Heart left ventricle (tissue), 16 donors: ENCODE results near the gene ODC1. TPM values are rescaled to one million over a fixed set of nuclear protein-coding genes. Genes with fewer than 3 reads are reported as not detected.
A peak's percentile ranks its signal among the peaks of the same experiment; 100 is the strongest.

Experiments used
- ATAC-seq, 4 donors: fragments of 200-7000 bp; cut with Tn5 transposase; one replicate each; pipeline ENCODE4 v1.9.1; 2020 to 2022; ENCODE audit warnings: moderate library complexity in 4 of 4, mild to moderate bottlenecking in 3 of 4, moderate number of reproducible peaks in 1 of 4
- DNase-seq, 5 donors: peaks; one replicate each; pipeline ENCODE4 v3.0.0-alpha.2; 2020
- H3K27ac ChIP-seq, 12 donors: fragments of 200-600 bp; sonication (generic) in 4 of 12; one replicate each; pipeline versions ENCODE4 v1.5.0 to v1.8.0; 2016 to 2022; ENCODE audit warnings: mild to moderate bottlenecking in 2 of 12
- H3K27me3 ChIP-seq, 9 donors: fragments of 200-600 bp; sonication (generic) in 2 of 9; one replicate each; pipeline versions ENCODE4 v1.5.1 to v1.8.0; 2016 to 2022; ENCODE audit warnings: mild to moderate bottlenecking in 3 of 9
- H3K36me3 ChIP-seq, 9 donors: fragments of 200-600 bp; sonication (generic) in 2 of 9; one replicate each; pipeline versions ENCODE4 v1.5.0 to v1.8.0; 2018 to 2022; ENCODE audit warnings: mild to moderate bottlenecking in 2 of 9
- H3K4me1 ChIP-seq, 12 donors: fragments of 200-600 bp; sonication (generic) in 4 of 12; one replicate each; pipeline versions ENCODE4 v1.5.0 to v1.8.0; 2016 to 2022; ENCODE audit warnings: mild to moderate bottlenecking in 3 of 12
- H3K4me3 ChIP-seq, 12 donors: fragments of 200-600 bp; sonication (generic) in 4 of 12; one replicate each; pipeline versions ENCODE4 v1.5.0 to v1.8.0; 2017 to 2022; ENCODE audit warnings: mild to moderate bottlenecking in 9 of 12, moderate library complexity in 4 of 12
- H3K9me3 ChIP-seq, 12 donors: fragments of 200-600 bp; sonication (generic) in 4 of 12; one replicate each; pipeline versions ENCODE4 v1.5.0 to v1.8.0; 2016 to 2022; ENCODE audit warnings: mild to moderate bottlenecking in 1 of 12
- CTCF ChIP-seq, 12 donors: fragments of 200-600 bp; sonication (generic) in 4 of 12; IDR thresholded peaks; one replicate each; pipeline versions ENCODE4 v1.5.0 to v1.8.0; 2018 to 2022; ENCODE audit warnings: antibody characterized with exemption in 12 of 12, mild to moderate bottlenecking in 5 of 12
- POLR2A ChIP-seq, 2 donors: fragments of 450-650 bp; IDR thresholded peaks; one replicate each; pipeline ENCODE4 v1.6.1; 2017; ENCODE audit warnings: antibody characterized with exemption in 2 of 2, mild to moderate bottlenecking in 2 of 2, moderate library complexity in 2 of 2
- WGBS, 4 donors: extraction: QIAGEN DNeasy Blood & Tissue Kit in 2 of 4; methylation state at CpG; one replicate each; pipeline versions ENCODE4 v1.1.5 to v1.1.7; 2013 to 2018; 5-methylcytosine and 5-hydroxymethylcytosine counted together
- intact Hi-C, 10 donors: fragments of 100-400 bp; cut with DNase I; formaldehyde crosslinking; loops; one replicate each; pipeline versions ENCODE4 v1.11.1 to v1.14.2; 2022
- long read RNA-seq, 3 donors: library from polyadenylated mRNA; unstranded; transcript quantifications; one replicate each; pipeline ENCODE4 v2.0.0, GENCODE V29; 2020 to 2021
- polyA plus RNA-seq, 2 donors: library from polyadenylated mRNA; stranded (reverse); fragments of 200-250 nt; gene quantifications; one replicate each; pipeline ENCODE4 v1.2.3, GENCODE V29; 2013
- total RNA-seq, 9 donors: library from RNA; depleted of rRNA in 2 of 9; stranded (reverse); fragments of >200 nt in 2 of 9; fragmentation: NEBNext Ultra II Directional in 3 of 9; extraction: Animal tissue kit (Norgen Biotek cat#: 25700) in 3 of 9; gene quantifications; one replicate each; pipeline versions ENCODE4 v1.1.0 to v1.2.4, GENCODE V29; 2016 to 2023
- donor health status: ischemic (EF 13 %, LVEDD 7.1; RV severe dilation, severe dysfunction).
- donor health status: healthy with polysubstance abuse.
- donor health status: DM: no; HTN: yes; CAD: no.
- donor health status: DM: no; HTN: no; CAD: no.
- donor health status: ischemic (EF 25% LVEDD 6.9; RV normal size, moderate dysfunction).
- donor health status: ischemic (EF 25% LVEDD 5.7; RV mildly dilated, moderate dysfunction).
- donor health status: healthy.
- donor health status: DM: yes; HTN: yes; CAD: no.
- donor health status: ischemic (EF 35%, LVEDD 5.7; RV mildly dilated, moderate dysfunction).
- donor health status: nonischemic (EF 11% LVEDD 7.7; RV severe dilation, severe dysfunction).
- donor health status: DM: yes; HTN: yes; CAD: no.
- donor health status: PGD.
- donor health status: ischemic (EF 29% LVEDD 5.4; RV normal size, mild dysfunction).
- donor health status: nonischemic (EF 23%, LVEDD 6.1; RV moderate dilation, normal function).

ODC1 gene
- total RNA-seq (10 to 100 TPM; 28.6 to 77.6 (median 48.2) TPM), polyA plus RNA-seq (100 to 1,000 TPM in 1 of 2 donors, 1 to 10 TPM in 1; 6.1 to 103 TPM)
- long read RNA-seq, donor 1, transcript ODC1-201 (12 exons, 2,653 nt) = major isoform, 115 of 131 reads
- long read RNA-seq, donor 1, partial matches to known transcripts = 10 of 131 reads
- long read RNA-seq, donor 1, other reads (novel, unspliced or antisense) = 5 of 131 reads
- long read RNA-seq, donor 2, transcript ODC1-201 (12 exons, 2,653 nt) = major isoform, 10 of 18 reads
- long read RNA-seq, donor 2, partial matches to known transcripts = 6 of 18 reads
- long read RNA-seq, donor 2, other reads (novel, unspliced or antisense) = 2 of 18 reads
- long read RNA-seq, donor 3, transcript ODC1-201 (12 exons, 2,653 nt) = major isoform, 110 of 125 reads
- long read RNA-seq, donor 3, partial matches to known transcripts = 6 of 125 reads
- long read RNA-seq, donor 3, other reads (novel, unspliced or antisense) = 9 of 125 reads

DNA sequence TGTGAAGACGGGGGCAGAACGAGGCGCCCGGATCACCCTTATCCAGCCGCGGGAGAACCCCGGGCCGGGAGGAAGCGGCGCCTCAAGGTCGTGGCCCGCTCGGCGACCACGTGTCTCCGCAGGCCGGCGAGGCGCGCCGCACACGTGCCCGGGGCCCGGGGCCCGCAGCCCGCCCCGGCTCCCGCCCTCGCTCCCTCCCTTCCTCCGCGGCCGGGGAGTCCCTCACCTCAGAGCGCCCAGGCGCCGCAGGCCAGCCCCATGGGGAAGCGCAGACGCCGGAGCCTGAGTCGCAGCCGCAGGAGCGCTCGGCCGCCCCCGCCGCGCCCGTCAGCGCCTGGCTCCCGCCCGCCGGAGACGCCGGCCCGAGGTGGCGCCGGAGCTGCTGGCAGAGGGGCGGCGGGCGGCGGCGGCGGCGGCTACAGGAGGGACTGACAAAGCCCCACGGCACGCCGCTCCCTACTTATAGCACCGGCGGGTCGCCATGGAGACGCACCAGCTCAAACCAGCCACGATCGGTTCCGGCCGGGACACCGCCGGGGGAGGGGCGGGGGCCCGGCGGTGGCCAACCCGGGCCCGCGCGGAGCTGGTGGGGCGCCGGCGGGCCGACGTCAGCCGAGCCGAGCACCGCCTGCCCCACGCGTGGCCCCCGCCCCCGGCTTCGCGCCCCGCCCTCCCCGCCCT lies at the start of gene ODC1:
TSS of gene ODC1 (minus strand) at position 433 of the 681 bp plus-strand sequence. CDS start 3,295 bp downstream, outside the sequence.
- intact Hi-C loops = loop anchor here in 4 of 10 donors (5.0 to 10.0 kb wide), 3 partner anchors 209 to 217 kb away; no protein-coding TSS in a partner anchor
- TF ChIP-seq POLR2A (IDR thresholded peaks at IDR 0.05) (no peak), CTCF (IDR thresholded peaks at IDR 0.05) (no peak)
- ATAC-seq (peak; percentile 84 to 93 (median 90)), DNase-seq (peak; percentile 93 to 96 (median 95))
- H3K9me3 ChIP-seq = no peaks in the 10 kb centered on the region
- WGBS, 4 donors = 0 to 1% (median 0%) methylated on average over 3 to 99 of the region's 99 CpGs
- H3K27ac ChIP-seq = peak within 1 kb of the TSS; percentile 84 to 96 (median 90)
- no peaks in the 10 kb centered on the region for H3K27me3 ChIP-seq
- H3K4me3 ChIP-seq = peak within 1 kb of the TSS; percentile 55 to 86 (median 73)
- peaks cover 0 to 21% (median 19%) of the 10 kb centered on the region in 9 donors for H3K36me3 ChIP-seq
- H3K4me1 ChIP-seq = peaks cover 0 to 49% (median 27%) of the 10 kb centered on the region in 12 donors

GRCh38 chr2:10497797-10498251 lies 49.7 kb upstream of the ODC1 start:
- peaks cover 0 to 21% (median 3%) of the 10 kb centered on the region in 9 donors for H3K27me3 ChIP-seq
- ATAC-seq (peak; percentile 43 to 94 (median 70)), DNase-seq (peak in 2 of 5 donors; percentile 57 to 61)
- TF ChIP-seq CTCF (IDR thresholded peaks at IDR 0.05) = no peak
- TF ChIP-seq POLR2A (IDR thresholded peaks at IDR 0.05) = no peak
- H3K4me3 ChIP-seq = no peak overlapping the region
- H3K36me3 ChIP-seq = no peaks in the 10 kb centered on the region
- WGBS, 4 donors = 54 to 70% (median 62%) methylated on average over 11 to 24 of the region's 24 CpGs
- H3K27ac ChIP-seq = no peak overlapping the region
- H3K4me1 ChIP-seq = peaks cover 0 to 3% (median 0%) of the 10 kb centered on the region in 12 donors
- intact Hi-C loops = no loop called here
- no peaks in the 10 kb centered on the region for H3K9me3 ChIP-seq

GRCh38 chr2:10495988-10496313 lies 47.8 kb upstream of the ODC1 start:
- 83 to 88% (median 83%) methylated on average over 7 of the region's 7 CpGs for WGBS, 4 donors
- TF ChIP-seq CTCF (IDR thresholded peaks at IDR 0.05) (no peak), POLR2A (IDR thresholded peaks at IDR 0.05) (no peak)

More at GRCh38 chr2:10495988-10496313, 47.8 kb upstream of the ODC1 start:
- Histone ChIP-seq H3K4me3 (no peak overlapping the region), H3K27me3 (peaks cover 0 to 21% (median 3%) of the 10 kb centered on the region in 9 donors), H3K4me1 (peaks cover 0 to 3% (median 0%) of the 10 kb centered on the region in 12 donors), H3K27ac (no peak overlapping the region), H3K9me3 (peaks cover 0 to 14% (median 0%) of the 10 kb centered on the region in 12 donors), H3K36me3 (no peaks in the 10 kb centered on the region)
- peak in 1 of 5 donors; percentile 3 for DNase-seq
- no peak for ATAC-seq
- intact Hi-C loops = no loop called here
